Left hindlimb (tissue), 1 donor: ENCODE data around the gene NRG3.

Experiments
- DNase-seq: peaks from one replicate; pipeline ENCODE4 v3.0.0-alpha.2; 2018

The NRG3 gene

GRCh38 chr10:81885491-81885890 is 10.5 kb downstream of the NRG3 start:
- no peak for DNase-seq

- no peak for DNase-seq
Measured at GRCh38 chr10:81886939-81887338, 11.9 kb downstream of the NRG3 start.

GRCh38 chr10:81889181-81889769 is 14.3 kb downstream of the NRG3 start:
- no peak for DNase-seq

GRCh38 chr10:81894616-81895015 is 19.6 kb downstream of the NRG3 start:
- DNase-seq: no peak

- no peak for DNase-seq
Measured at GRCh38 chr10:81898518-81898917, 23.5 kb downstream of the NRG3 start.

- DNase-seq: no peak
Measured at GRCh38 chr10:81900989-81901388, 26.0 kb downstream of the NRG3 start.

- no peak for DNase-seq
Measured at GRCh38 chr10:81903472-81903871, 28.5 kb downstream of the NRG3 start.

GRCh38 chr10:81905161-81905560 is 30.2 kb downstream of the NRG3 start:
- no peak for DNase-seq

- no peak for DNase-seq
Measured at GRCh38 chr10:81909453-81909852, 34.5 kb downstream of the NRG3 start.

GRCh38 chr10:81911328-81911727 is 36.3 kb downstream of the NRG3 start:
- no peak for DNase-seq

- no peak for DNase-seq
Measured at GRCh38 chr10:81914736-81915503, 39.9 kb downstream of the NRG3 start.

- no peak for DNase-seq
Measured at GRCh38 chr10:81915504-81915897, 40.5 kb downstream of the NRG3 start.

GRCh38 chr10:81917666-81918065 is 42.7 kb downstream of the NRG3 start:
- DNase-seq: no peak

- DNase-seq: no peak
Measured at GRCh38 chr10:81918766-81919165, 43.8 kb downstream of the NRG3 start.

- no peak for DNase-seq
Measured at GRCh38 chr10:81920213-81920829, 45.3 kb downstream of the NRG3 start.

- DNase-seq: no peak
Measured at GRCh38 chr10:81928119-81928518, 53.1 kb downstream of the NRG3 start.

GRCh38 chr10:81943583-81943982 is 68.6 kb downstream of the NRG3 start:
- DNase-seq: no peak

- DNase-seq: no peak
Measured at GRCh38 chr10:81944609-81945008, 69.6 kb downstream of the NRG3 start.

GRCh38 chr10:81949283-81949682 is 74.3 kb downstream of the NRG3 start:
- DNase-seq: no peak

- DNase-seq: no peak
Measured at GRCh38 chr10:81950358-81950757, 75.4 kb downstream of the NRG3 start.

GRCh38 chr10:81953420-81953819 is 78.4 kb downstream of the NRG3 start:
- DNase-seq: no peak

GRCh38 chr10:81957976-81958375 is 83.0 kb downstream of the NRG3 start:
- DNase-seq: no peak

GRCh38 chr10:81959016-81959415 is 84.0 kb downstream of the NRG3 start:
- DNase-seq: no peak

GRCh38 chr10:81961451-81962184 is 86.6 kb downstream of the NRG3 start:
- DNase-seq: no peak
